MM.1S (cell line): Measurements from ENCODE around the gene PDE2A.

Source experiments
- CTCF ChIP-seq: fragments of 300-600 bp; sonication (generic); IDR thresholded peaks from 2 replicates; pipeline ENCODE4 v1.5.1; 2016; ENCODE audit warnings: antibody characterized with exemption, low read length, mixed read lengths
- EZH2 ChIP-seq: fragments of 300-600 bp; sonication (generic); optimal IDR thresholded peaks from 2 replicates; pipeline ENCODE3; 2017; ENCODE audit warnings: low read depth, mild to moderate bottlenecking, antibody characterized with exemption, low read length, mixed read lengths

- TF ChIP-seq CTCF (no peak), EZH2 (no peak)
Measured at GRCh38 chr11:72617080-72617762, 57.0 kb downstream of the PDE2A start.
